ENCODE data around the gene DCAF8.

DCAF8 gene

GRCh38 chr1:160237558-160237957, 24.8 kb downstream of the DCAF8 start:
- Mint-ChIP-seq H3K27ac (no peak overlapping the region), H3K4me1 (no peaks in the 10 kb centered on the region)

GRCh38 chr1:160236806-160237205, 25.5 kb downstream of the DCAF8 start:
- H3K4me3 Mint-ChIP-seq, result no peak overlapping the region
- no peaks in the 10 kb centered on the region for H3K9me3 Mint-ChIP-seq
- peaks cover 55% of the 10 kb centered on the region for H3K36me3 Mint-ChIP-seq (ENCODE audit: low read depth)
- no peak for TF ChIP-seq CTCF (IDR thresholded peaks at IDR 0.05)
- DNase-seq, result no peak
- peak overlapping the region; percentile 47 for H3K27ac Mint-ChIP-seq
- H3K4me1 Mint-ChIP-seq, result no peaks in the 10 kb centered on the region
- no peaks in the 10 kb centered on the region for H3K27me3 Mint-ChIP-seq (ENCODE audit: low read depth, poor library complexity)

More at GRCh38 chr1:160237558-160237957, 24.8 kb downstream of the DCAF8 start:
- no peak for DNase-seq
- TF ChIP-seq CTCF (IDR thresholded peaks at IDR 0.05), result no peak
- H3K9me3 Mint-ChIP-seq, result no peaks in the 10 kb centered on the region
- H3K36me3 Mint-ChIP-seq (ENCODE audit: low read depth), result peaks cover 60% of the 10 kb centered on the region
- H3K4me3 Mint-ChIP-seq, result no peak overlapping the region
- H3K27me3 Mint-ChIP-seq (ENCODE audit: low read depth, poor library complexity), result no peaks in the 10 kb centered on the region

- H3K9me3 Mint-ChIP-seq, result no peaks in the 10 kb centered on the region
- H3K27me3 Mint-ChIP-seq (ENCODE audit: low read depth, poor library complexity), result no peaks in the 10 kb centered on the region
- H3K4me1 Mint-ChIP-seq, result no peaks in the 10 kb centered on the region
- H3K36me3 Mint-ChIP-seq (ENCODE audit: low read depth), result peaks cover 55% of the 10 kb centered on the region
- no peak for TF ChIP-seq CTCF (IDR thresholded peaks at IDR 0.05)
- no peak overlapping the region for H3K27ac Mint-ChIP-seq
- no peak for DNase-seq
- no peak overlapping the region for H3K4me3 Mint-ChIP-seq
Measured at GRCh38 chr1:160232911-160233310, 29.4 kb downstream of the DCAF8 start.

- Mint-ChIP-seq H3K27me3 (ENCODE audit: low read depth, poor library complexity) (no peaks in the 10 kb centered on the region), H3K9me3 (no peaks in the 10 kb centered on the region), H3K36me3 (ENCODE audit: low read depth) (peaks cover 49% of the 10 kb centered on the region), H3K27ac (no peak overlapping the region), H3K4me3 (no peak overlapping the region), H3K4me1 (no peaks in the 10 kb centered on the region)
- TF ChIP-seq CTCF (IDR thresholded peaks at IDR 0.05), result no peak
- no peak for DNase-seq
Measured at GRCh38 chr1:160228431-160228830, 33.9 kb downstream of the DCAF8 start.

GRCh38 chr1:160227561-160227960, 34.8 kb downstream of the DCAF8 start:
- no peaks in the 10 kb centered on the region for H3K9me3 Mint-ChIP-seq
- no peaks in the 10 kb centered on the region for H3K27me3 Mint-ChIP-seq (ENCODE audit: low read depth, poor library complexity)
- no peak overlapping the region for H3K27ac Mint-ChIP-seq
- H3K36me3 Mint-ChIP-seq (ENCODE audit: low read depth), result peaks cover 56% of the 10 kb centered on the region
- no peak for TF ChIP-seq CTCF (IDR thresholded peaks at IDR 0.05)
- H3K4me3 Mint-ChIP-seq, result no peak overlapping the region
- H3K4me1 Mint-ChIP-seq, result no peaks in the 10 kb centered on the region
- DNase-seq, result no peak

GRCh38 chr1:160227034-160227433, 35.3 kb downstream of the DCAF8 start:
- Mint-ChIP-seq H3K9me3 (no peaks in the 10 kb centered on the region), H3K4me1 (no peaks in the 10 kb centered on the region), H3K27ac (no peak overlapping the region), H3K4me3 (no peak overlapping the region), H3K27me3 (ENCODE audit: low read depth, poor library complexity) (no peaks in the 10 kb centered on the region), H3K36me3 (ENCODE audit: low read depth) (peaks cover 62% of the 10 kb centered on the region)
- DNase-seq, result no peak
- TF ChIP-seq CTCF (IDR thresholded peaks at IDR 0.05), result no peak
